PFSK-1 (cell line): Measurements from ENCODE around the gene IFNK. TPM values are rescaled to one million over a fixed set of nuclear protein-coding genes. Genes with fewer than 3 reads are reported as not detected.

ENCODE experiments used
- FOXP2 ChIP-seq: optimal IDR thresholded peaks from 2 replicates; pipeline ENCODE3; 2011; ENCODE audit warnings: borderline replicate concordance, control low read depth, inconsistent platforms; ENCODE audit not compliant: insufficient read depth; ENCODE audit errors: extremely low read length, extremely low read depth
- POLR2AphosphoS5 ChIP-seq: IDR thresholded peaks from 2 replicates; pipeline ENCODE4 v1.6.1; 2012; ENCODE audit warnings: low read depth, mild to moderate bottlenecking, control low read depth, low read length, moderate library complexity
- SIN3A ChIP-seq: IDR thresholded peaks from 2 replicates; pipeline ENCODE4 v1.6.1; 2012; ENCODE audit warnings: mild to moderate bottlenecking, low read length, moderate library complexity, borderline replicate concordance; ENCODE audit not compliant: insufficient read depth
- TAF1 ChIP-seq: IDR thresholded peaks from 2 replicates; pipeline ENCODE4 v1.6.1; 2012; ENCODE audit warnings: low read length, control low read depth, borderline replicate concordance; ENCODE audit not compliant: insufficient read depth
- polyA plus RNA-seq: library from polyadenylated mRNA; unstranded; fragments of >200 nt; gene quantifications from one replicate; pipeline ENCODE4 v1.2.1, GENCODE V29; 2012; ENCODE audit warnings: low read depth, missing spikeins; ENCODE audit not compliant: insufficient read length
- TF ChIP-seq, protein P1 (sequence below), 2 experiments: IDR thresholded peaks; 2 replicates each; pipeline versions ENCODE4 v1.6.1 to v1.8.0; 2011 to 2012; ENCODE audit warnings: low read depth in 2 of 2, low read length in 2 of 2, control low read depth in 1 of 2, inconsistent platforms in 1 of 2, mild to moderate bottlenecking in 1 of 2, moderate library complexity in 1 of 2; ENCODE audit not compliant: insufficient read depth in 1 of 2

The IFNK gene
- polyA plus RNA-seq = not detected

DNA sequence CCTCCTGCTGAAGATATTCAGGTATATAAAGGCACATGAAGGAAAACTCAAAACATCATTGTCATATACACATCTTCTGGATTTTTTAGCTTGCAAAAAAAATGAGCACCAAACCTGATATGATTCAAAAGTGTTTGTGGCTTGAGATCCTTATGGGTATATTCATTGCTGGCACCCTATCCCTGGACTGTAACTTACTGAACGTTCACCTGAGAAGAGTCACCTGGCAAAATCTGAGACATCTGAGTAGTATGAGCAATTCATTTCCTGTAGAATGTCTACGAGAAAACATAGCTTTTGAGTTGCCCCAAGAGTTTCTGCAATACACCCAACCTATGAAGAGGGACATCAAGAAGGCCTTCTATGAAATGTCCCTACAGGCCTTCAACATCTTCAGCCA lies at the start of gene IFNK:
TSS of gene IFNK (plus strand) at position 55 of the 400 bp plus-strand sequence. CDS start at position 102, 47 bp downstream.
- TF ChIP-seq POLR2AphosphoS5 = no peak
- no peak for TF ChIP-seq TAF1
- no peak for TF ChIP-seq FOXP2
- TF ChIP-seq SIN3A = no peak
- TF ChIP-seq, protein P1, sequence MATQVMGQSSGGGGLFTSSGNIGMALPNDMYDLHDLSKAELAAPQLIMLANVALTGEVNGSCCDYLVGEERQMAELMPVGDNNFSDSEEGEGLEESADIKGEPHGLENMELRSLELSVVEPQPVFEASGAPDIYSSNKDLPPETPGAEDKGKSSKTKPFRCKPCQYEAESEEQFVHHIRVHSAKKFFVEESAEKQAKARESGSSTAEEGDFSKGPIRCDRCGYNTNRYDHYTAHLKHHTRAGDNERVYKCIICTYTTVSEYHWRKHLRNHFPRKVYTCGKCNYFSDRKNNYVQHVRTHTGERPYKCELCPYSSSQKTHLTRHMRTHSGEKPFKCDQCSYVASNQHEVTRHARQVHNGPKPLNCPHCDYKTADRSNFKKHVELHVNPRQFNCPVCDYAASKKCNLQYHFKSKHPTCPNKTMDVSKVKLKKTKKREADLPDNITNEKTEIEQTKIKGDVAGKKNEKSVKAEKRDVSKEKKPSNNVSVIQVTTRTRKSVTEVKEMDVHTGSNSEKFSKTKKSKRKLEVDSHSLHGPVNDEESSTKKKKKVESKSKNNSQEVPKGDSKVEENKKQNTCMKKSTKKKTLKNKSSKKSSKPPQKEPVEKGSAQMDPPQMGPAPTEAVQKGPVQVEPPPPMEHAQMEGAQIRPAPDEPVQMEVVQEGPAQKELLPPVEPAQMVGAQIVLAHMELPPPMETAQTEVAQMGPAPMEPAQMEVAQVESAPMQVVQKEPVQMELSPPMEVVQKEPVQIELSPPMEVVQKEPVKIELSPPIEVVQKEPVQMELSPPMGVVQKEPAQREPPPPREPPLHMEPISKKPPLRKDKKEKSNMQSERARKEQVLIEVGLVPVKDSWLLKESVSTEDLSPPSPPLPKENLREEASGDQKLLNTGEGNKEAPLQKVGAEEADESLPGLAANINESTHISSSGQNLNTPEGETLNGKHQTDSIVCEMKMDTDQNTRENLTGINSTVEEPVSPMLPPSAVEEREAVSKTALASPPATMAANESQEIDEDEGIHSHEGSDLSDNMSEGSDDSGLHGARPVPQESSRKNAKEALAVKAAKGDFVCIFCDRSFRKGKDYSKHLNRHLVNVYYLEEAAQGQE (IDR thresholded peaks at IDR 0.05; ENCODE audit: insufficient read depth in 1 of 2, low read depth in 2 of 2, low read length in 2 of 2) = no peak

DNA sequence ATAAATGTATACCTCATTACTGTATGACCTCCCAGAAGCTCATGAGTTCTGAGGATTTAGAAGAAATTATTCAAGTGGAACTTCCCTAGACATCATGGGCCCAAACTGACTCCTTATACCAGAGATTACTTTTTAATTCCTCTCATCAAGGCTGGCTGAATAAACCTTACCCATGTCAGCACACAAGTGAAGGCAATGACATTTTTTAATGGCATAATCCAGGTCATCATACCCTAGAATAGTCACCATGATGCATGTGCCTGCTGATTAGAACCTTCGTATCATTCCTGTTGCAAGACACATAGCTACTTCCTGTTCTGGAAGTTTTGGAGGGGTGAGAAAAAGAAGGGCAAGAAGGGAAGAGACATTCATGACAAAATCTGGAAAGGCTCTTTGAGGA lies 49.8 kb upstream of the IFNK start:
- TF ChIP-seq, protein P1 (IDR thresholded peaks at IDR 0.05; ENCODE audit: insufficient read depth in 1 of 2, low read depth in 2 of 2, low read length in 2 of 2) = no peak
- TF ChIP-seq POLR2AphosphoS5 = no peak
- TF ChIP-seq SIN3A = no peak
- TF ChIP-seq TAF1 = no peak
- TF ChIP-seq FOXP2 = no peak

DNA sequence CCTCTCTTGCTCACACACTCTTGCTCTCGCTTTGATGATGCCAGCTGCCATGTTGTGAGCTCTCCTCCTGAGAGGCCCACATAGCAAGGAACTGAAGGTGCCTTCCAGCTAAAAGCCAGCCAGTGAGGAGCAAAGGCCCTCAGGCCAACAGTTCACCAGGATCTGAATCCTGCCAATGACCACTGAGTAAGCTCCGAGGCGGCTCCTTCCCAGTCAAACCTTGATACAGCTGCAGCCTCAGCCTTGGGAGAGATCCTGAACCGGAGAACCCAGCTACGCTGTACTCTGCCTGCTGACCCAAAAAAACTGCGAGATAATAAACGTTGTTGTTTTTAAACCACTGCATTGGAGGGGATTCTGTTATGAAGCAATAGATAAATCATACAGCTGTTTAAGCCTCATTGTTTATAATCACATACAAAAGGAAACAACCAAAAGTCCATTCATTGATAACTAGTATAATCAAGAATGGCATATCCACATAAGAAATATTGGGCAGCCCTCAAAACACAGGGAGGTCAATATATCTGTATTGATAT lies 49.0 kb upstream of the IFNK start:
- TF ChIP-seq TAF1 (no peak), POLR2AphosphoS5 (no peak), FOXP2 (no peak)

DNA sequence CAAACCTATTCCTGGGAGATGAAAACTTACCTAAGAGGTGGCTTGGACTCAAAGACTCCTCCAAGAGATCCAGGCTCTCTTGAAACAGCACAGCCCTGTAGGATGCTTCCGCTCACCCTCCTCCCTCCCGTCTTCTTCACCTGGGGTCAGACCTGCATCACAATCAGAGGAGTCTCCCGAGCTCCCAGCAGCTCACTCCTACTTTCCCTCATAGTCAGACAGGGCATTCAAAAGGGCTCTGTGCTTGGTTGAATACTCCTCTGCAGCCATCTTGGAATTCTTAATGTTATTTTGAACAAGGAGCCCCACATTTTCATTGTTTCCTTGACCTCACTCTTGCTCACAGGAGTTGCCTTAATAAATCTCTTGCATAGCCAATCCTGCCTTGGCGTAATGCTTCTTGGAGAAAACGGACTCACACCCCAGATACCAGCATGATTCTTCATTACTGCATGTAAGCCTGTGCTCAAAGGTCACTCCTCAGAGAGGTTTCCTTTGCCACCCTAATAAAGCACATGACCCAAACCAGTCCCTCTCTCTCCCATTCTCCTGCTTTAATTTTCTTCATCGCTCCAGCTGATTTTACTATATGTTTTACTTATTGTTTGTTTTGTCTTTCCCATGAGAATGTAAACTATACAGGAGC lies 47.1 kb upstream of the IFNK start:
- no peak for TF ChIP-seq POLR2AphosphoS5

DNA sequence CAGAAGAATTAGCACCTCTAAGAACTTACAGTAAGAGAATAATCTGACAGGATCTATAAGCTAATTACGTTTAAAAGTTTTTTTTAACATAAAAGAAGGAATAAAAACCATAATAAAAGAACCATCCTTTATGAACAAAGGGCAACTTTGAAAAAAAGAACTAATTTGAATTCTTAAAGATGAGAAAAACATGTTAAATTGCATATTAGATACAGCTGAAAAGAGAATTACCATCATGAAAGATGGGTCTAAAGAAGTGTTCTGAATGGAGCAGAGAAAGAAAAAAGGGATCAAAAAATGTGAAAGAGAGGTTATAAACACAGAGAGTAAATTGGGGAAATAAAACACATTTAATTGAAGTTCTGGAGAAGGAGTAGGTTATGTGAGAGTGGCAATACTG lies 45.8 kb upstream of the IFNK start:
- TF ChIP-seq SIN3A (no peak), FOXP2 (no peak), TAF1 (no peak), POLR2AphosphoS5 (no peak)
- TF ChIP-seq, protein P1 (IDR thresholded peaks at IDR 0.05; ENCODE audit: insufficient read depth in 1 of 2, low read depth in 2 of 2, low read length in 2 of 2) = no peak

DNA sequence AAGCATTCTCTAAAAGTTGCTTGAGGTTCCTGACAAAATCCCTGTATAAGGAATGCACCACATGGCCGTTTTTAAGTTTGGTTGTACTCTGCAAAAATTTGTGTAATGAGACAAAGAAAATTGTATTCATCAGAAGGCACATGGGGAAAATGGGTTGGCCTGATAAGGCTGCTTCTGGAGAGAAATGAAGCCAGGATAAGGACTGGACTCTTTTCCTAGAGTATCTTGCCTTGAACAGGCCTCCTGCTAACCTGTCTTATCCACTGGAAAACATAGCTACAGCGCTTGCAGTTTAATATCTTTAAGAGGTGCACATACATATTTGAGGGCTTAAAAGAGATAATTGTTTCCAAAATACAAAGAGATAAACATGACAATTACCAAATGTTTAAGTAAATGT lies 41.4 kb upstream of the IFNK start:
- TF ChIP-seq TAF1 = no peak
- TF ChIP-seq FOXP2 = no peak
- no peak for TF ChIP-seq POLR2AphosphoS5
- TF ChIP-seq, protein P1 (IDR thresholded peaks at IDR 0.05; ENCODE audit: insufficient read depth in 1 of 2, low read depth in 2 of 2, low read length in 2 of 2) = no peak
- TF ChIP-seq SIN3A = no peak
